ENCODE results near the gene ARID1B.

ARID1B gene

DNA sequence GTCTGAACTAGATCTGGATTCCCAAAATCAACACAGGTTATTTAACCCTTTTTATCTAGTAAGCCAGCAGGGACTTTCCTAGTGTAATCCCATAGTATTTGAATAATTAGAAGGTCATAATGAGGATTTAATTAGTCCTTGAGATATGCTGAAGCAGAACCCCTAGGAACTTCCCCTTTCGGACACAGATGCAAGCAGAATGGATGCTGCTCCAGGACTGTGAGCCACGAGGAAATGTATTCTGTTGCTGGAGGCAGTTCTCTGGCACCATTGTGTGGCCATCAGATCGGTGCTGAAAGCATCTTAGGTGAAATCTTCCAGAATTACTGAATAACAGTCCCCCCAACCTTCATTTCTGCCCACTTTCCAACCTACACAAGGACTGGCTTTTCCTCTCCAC is 339.2 kb downstream of the ARID1B start:
- no peak for DNase-seq

DNA sequence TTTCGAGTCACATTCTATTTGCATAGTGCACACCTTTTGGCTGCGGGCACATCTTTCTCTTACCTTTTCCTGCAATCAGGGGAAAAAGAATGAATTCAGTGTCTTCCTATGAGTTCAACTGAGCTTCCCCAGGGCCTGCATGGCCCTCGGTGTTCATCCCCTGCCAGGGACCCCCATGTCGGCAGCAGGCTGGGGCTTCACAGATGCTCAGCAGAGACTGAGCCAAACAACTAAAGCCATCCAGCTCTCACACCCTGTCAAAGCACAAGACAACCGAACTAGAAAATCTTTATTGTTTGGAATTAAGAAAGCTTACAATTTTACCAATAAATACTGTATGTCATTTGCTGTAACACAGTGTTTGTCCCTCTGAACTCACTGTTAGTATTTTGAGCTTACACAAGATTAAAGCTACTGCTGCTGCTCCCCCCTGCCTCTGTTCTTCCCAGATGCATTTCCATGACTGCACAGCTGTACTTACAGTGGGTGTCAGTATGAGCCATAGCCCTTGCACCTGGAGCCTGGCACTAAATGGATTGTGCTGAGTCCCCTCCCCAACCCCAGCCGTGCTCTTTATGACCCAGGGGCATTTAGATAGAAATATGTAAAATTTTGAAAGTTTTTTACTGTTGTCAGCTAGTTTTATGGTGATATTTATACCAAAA is 340.4 kb downstream of the ARID1B start:
- no peak for DNase-seq

DNA sequence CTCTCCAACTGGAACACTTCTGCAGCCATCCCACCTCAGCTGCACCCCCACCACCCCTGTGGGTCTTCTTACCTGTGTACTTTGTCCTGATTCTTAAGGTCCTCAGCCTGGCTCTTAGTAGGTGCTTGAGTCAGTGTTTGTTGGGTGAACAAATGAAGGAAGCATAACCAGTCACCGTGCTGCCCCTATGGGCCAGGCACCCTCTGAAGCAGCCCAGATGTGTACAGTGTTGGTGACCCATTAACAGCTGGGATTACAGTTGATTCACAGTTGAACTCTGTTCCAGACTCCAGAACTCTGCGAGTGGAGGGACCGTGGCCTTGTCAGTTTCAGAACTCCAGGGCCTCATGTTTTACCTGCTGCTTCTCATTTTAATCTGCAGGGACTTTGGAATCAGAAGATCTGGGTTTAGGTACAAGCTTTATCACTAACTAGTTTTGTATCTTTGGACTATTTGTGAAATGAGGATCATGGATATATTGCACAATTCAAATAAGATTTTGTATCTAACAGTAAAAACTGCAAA is 342.4 kb downstream of the ARID1B start:
- DNase-seq = no peak

DNA sequence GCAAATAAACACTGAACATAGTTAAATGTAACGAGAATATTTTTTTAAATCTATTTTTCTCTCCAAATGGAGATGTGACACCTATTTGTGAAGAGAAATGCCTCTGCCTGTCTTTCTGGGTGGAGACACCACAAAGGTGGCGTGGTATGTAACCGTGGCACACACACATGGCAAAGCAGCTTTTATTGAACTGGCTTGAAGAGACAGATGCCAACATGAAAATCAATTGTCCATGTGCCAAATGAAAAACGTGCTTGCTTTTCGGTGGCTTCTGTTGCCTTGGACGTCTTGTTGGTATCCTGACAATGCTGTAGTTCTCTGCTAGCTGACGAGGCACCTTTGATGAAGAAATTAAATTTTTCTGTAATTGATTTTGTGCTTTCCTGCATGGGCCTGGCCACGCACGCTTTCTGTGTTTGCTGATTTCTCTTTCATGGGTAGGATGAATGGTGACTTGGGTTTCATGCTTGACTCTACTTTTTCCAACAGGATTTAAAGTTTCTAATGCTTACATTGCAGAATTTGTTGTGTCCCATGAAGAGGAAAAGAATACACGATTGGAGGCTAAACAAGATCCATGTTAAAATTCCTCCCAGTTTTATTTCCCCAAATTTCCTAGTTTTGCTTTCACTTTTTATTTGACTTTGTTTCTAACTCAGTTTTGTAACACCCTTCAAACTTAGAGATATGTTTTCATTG is 343.5 kb downstream of the ARID1B start:
- DNase-seq = no peak

DNA sequence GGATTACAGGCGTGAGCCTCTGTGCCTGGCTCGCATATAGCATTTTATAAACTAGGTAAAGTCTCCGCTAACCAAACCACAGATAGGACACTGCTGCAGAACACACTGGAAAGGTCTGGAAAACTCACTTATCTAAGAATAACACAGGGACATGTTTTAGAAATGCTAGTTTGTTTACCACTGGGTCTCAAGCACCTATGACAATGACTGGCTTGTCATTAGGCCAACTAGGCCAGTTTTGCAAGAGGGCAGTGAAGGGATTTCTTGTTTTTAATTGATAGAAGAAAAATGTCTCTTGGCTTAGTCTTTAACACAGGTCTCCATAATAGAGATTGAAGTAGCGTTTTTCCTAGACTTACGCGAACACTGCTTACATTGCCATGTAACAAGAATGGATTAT is 344.7 kb downstream of the ARID1B start:
- DNase-seq = no peak

DNA sequence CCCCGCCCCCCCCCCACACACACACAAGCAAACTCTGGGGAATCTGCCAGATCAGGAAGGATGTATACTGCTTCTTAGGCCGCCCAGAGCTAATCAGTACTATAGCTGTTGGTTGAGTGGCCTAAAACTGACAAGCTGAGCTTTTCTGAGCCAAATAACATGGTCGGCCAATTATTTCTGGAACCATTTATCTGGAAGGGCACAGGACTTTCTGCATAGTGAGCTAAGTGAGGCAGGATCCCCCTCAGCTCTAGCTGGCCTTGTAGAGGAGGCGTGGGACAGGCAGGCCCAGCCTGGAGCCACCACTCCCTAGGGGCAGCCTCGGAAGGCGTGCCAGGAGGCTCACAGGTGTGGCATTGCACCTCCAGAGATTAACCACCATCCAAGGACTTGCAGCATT is 346.1 kb downstream of the ARID1B start:
- DNase-seq = no peak

DNA sequence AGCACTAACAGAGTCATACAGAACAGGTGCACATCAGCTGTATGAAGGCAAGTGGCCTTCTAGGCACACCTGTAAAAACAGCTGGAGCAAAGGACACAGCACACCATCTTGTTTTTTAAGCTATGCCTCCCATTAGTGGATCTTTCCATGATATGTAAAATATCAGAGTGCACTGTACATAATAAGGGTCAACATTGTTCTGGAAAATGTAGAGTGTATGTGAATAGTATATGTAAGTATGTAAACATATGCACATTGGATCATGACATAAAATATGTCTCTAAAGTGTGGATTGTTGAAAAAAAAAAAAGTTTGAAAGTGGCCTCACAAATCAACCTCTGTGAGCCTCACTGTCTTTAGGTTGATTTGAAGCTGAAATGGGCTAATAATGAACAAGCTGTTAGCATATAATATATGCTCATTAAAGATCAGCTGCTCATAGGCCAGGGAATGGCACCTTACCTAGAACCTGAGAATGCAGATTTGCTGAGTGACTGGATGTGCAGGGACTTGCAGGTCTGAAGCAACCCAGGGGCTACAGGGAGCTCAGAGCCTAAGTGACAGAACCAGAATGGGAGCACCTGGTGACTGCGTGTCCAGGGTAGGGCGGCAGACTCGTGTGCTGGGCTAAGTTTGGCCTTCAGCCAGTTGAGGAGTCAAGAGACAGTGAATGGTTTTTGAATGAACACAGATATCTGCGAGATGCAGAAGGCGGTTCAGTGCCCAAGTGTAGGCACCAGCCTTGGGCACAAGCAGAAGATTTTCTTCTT is 347.5 kb downstream of the ARID1B start:
- DNase-seq = no peak

DNA sequence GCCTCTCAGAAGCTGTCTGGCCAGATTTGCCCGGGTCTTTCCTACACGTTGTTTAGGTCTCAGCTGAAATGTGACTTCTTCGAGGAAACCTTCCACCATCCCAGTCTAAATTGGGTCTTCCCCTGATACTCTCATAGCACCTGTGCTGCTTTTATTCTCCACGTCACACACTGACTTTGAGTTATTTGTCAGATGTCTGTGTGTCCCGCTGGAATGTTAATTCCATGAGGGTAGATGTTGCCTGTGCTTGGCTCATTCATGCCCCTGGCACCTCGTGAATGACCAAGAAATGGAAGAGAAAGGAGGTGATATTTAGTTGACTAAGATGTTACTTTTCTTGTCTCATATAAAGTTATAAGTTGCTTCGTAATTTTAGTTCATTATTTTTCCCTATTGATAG is 348.4 kb downstream of the ARID1B start:
- DNase-seq = no peak

DNA sequence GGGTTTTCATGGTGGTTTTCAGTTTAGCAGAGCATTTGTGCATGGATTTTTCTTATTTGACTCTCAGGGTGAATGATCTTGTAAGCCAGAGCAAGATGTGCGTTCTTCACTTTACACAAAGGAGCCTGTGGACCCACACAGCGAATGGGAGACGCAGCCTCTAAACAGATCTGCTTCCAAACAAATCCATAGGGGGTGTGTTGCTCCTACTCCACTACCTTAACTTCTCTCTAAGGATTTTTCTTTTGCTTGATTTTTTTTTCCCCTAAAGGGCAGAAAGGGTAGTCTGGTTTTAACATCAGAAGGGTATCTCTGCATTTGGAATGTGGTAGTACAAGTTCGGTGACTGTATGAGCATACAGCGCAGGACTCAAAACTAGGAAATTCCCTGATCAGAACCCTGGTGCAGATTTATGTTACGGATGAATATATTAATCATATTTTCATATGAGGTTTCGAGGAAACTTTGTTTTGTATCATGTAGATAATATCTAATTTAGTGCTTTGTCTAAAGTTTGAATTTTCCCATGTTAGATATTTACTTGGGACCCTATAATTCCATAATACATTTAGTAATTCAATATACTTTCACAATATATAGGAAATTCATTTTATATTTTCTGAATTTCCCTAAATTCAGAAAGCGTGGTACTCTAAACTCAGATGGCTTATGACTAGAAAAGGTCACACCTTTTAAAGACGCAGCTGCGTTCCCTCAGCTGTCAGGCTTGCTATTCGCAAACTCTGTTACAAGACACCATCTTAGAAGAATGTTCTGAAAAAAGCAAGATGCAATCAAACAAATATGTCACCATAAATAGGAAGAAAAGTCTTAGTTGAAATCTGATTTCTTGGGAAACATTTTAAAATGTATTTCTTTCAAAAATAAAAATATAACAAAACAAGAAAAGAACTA is 349.3 kb downstream of the ARID1B start:
- no peak for DNase-seq

DNA sequence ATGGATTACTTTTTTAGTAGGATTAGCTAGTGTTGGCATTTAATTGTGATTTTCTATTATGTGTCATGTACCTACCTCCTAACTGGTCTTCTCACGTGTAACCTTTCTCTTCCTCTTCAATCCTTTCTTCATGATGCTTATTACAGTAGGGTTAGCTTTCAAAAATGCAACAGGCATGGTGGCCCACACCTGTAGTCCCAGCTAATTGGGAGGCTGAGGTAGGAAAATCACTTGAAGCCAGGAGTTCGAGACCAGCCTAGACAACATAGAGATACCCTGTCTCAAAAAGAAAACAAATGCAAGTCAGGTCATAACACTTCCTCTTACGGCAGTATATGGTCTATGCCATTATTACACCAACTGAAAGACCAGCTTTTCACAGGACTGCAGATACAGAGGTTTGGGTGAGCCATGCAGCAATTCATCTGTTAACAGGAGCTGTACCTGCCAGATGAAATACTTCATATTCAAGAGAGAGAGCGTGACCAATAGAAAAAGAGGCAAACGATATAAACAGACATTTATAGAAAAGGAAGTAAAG is 351.1 kb downstream of the ARID1B start:
- DNase-seq = no peak

DNA sequence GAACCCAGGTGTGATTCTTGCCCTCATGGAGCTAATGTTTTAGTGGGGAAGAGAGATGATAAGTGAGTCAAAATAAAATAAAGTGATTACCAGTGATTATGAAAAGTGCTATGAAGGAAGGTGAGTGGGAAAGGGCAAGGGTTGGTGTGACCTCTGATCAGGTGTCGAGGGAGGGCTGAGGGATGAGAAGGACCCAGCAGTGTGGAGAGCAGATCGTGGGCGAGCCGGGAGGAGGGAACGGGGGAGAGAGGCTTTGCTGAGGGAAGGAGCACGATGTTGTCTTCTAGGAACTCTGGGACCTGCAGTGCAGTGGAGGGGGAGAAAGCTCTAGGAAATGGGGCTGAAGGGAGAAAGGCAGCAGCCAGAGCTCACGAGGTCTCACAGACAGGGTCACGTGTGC is 354.1 kb downstream of the ARID1B start:
- no peak for DNase-seq

DNA sequence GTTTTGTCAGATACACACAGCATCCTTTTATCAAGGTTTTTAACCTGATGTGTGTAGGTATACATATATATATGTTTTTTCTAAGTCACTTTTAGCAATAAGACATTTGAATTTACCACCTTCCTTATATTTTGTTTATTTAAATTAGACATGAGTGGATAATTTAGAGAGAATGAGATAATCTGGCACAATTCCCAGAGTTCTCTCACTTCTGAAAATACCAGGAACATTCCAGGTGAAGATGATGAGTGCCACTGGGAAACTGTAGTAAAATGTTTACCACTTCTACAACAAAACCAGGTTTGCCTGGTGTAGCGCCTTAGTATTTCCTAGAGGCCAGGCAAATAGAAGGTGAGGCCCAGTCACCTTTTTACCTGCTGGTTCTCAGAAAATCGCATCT is 356.7 kb downstream of the ARID1B start:
- DNase-seq = no peak

DNA sequence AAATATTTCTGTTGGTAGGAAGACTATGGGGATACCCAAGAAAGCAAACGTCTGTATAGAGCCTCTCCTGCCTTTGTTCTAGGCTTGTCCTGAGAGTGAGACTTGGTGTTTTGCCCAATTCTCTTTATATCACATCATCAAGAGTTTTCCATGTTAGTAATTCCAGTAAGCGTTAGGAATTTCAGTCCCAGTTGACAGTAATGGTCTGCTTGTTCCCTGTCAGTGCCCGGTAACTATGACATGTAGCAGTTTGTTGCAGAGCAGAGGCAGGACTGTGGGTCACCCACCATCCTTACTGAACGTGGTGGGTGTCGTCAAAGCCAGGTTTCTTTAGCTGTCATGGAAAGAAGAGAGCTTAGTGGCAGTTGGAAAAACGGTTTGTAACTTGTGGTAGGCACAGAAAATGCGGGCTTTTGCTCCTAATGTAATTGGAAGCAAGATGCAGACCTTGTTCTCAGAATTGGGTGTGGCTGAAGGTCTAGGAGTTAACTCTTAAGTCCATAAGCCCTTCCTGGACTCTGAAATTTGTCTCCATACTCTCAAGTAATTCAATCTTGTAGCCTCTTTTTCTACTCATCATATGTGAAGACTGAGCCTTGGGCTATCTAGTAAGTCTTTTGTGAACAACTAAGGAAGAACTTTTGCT is 357.3 kb downstream of the ARID1B start:
- DNase-seq = no peak

DNA sequence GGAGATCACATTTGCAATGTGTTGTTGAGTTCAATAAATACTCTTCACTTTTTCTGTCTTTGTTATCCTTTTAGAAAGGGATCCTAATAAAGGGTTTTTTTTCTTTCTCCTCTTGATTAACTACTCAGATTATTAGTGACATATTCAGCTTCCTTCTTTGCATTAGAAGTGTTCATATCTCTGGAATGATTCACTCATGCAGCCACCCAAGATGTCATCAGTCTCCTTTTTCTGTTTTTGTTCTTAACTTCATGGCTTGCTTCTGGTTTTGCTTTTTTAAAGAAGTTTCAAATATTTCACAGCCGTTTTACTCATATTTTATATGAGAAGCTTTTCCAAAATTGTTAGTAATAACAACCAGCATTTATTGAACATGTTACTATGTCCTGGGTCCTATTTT is 358.5 kb downstream of the ARID1B start:
- DNase-seq = no peak

DNA sequence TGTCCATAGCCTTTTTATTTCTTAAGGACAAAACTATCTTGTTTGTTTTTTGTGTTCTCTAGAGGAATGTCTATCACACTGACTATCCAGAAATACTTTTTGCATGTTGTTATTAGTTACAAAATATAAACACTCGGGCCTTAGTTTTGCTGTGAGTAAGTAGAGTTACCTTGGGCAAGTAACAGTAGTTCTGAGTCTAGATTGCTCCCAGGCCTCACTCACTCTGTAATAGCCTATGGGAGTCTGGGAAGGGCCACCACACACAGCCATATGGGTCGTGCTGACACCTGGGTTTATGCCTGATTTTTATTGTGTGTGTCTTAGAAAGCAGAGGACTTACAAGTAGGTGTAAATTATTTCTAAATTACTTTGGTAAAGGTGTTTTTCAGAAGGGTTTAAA is 360.3 kb downstream of the ARID1B start:
- DNase-seq = no peak

DNA sequence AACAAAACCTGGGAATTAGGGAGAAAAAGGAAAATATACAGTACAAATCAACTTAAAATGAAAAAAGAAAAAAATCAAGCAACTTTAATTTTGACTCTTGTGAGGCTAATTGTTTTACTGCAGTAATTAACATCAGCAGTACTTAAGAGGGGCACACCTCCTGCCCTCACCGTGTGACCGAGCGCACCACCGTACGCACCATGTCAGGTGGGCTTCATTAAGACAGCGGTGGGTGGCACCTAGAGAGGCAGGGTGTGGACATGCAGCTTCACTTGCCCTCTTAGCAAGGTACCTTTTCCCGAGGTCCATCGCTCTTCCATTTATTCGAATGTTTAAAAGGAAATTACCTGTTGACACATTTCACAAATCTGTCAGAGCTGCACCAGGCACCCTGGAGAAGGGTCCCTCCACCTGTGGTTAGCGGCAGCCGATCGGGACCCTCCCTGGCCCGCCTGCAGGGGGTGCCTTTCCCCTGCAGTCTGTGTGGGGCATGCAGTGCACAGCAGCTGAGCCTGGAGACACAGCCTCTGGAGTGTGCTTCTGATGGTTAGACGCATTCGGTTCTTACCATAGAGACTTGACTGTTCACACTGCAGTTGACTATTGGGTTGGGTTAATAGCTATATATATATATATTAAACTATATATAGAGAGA is 362.0 kb downstream of the ARID1B start:
- DNase-seq = no peak

DNA sequence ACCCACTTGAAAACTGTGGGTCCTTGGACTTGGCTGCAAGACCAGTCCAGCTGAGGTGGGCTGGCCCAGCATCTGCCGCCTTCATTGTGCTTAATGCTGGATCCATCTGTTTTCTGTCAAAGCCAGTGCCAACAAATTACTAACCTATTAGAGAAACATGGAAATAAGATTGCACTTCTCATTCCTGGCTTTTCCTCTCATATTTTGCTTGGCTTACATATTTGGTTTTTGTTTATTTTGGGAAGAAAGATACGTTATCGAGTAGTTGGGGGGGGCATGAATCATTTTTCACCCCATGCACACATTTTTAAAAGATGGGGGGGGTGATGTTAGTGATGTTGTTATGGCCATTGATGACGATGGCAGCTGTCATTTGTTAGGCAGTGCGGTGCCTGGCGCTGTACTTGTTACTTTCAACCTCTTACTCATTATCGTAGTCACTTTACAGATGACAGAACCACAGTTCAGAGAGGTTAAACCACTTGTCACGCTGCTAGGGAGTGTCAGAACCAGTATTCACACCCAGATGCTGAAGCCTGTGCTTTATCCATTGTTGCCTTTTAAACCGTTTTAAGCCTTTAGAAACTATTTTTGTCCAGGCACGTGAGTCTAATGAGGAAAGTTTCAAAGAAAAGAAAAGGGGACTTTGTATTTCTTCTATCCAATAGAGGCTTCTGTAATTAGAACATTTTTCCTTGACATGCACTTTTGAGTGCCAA is 366.2 kb downstream of the ARID1B start:
- DNase-seq = no peak

DNA sequence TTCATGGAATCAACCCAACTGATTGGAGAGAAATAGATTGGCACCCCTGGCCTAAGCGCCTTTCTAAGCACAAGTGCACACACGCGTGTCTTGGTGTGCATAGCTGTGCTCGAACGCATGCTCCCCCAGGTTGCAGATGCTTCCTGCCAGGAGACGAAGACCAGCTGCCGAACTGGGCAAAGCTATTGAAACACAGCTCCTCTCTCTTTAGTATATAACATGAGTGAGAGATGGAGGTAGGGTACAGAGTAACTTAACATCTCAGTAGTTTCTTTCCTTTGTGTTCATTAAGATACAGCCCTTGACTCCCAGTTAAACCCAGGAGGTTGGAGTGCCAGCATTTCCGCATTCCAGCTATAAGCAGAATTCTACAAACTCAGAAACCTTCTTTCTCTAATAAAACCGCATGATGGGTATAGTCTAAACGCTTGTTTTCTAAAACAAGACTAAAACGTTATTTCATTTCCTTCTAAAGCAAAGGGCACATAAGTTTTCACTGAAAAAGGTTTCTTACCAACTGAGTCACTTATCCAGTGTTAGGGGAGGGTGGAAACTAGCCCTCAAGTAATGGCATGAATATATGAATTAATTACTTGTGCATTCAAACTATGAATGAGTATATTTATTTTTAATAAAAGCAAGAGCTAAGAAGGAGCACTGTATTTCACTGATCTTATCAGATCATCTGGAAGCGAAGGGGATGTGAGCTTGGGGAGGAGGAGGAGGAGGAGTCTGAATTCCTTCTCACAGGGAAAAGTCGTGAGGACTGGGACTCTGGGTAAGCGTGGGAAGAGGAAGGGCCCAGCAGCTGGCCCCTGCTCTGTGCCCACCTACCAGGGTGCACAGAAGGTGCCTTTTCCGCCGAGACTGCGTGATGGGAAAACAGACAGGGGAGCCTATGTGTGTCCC is 367.0 kb downstream of the ARID1B start:
- no peak for DNase-seq

DNA sequence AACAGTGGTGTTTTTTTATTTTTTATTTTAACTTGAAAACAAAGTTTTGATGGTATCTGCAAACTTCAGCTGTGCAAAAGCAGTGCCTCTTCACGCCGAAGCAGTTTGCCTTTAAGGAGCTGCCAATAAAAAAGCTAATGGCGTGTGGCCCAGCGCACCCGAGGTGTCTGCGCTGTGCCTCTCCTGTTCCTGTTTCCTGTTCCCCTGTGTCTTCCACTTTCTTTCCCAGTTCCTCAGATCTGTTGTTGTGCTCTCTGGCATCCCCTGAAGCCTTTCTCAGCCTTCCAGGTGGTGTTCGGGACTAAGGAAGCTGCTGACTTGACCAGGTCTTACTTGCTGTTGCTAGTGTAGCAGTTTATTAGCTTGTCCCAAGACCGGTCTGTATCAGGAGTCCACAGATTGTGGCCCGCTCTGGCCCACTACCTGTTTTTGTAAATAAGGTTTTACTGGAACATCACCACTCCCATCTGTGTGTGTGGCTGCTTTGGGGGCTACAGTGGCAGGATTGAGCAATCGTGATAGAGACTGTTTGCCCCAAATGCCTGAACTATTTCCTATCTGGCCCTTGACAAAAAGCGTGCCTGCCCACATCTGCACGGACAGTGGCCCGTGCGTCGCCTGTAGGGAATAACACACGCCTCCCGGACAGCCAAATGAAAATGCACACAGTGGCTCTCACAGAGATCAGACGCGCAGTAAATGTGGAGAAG is 367.8 kb downstream of the ARID1B start:
- no peak for DNase-seq
